ENCODE results near the gene SLC2A4.
"Not testable (repeated sequence)": the region's sequence is repeated elsewhere in the genome, so short reads cannot be mapped to it uniquely, and the experiment has no call there.

Gene SLC2A4

DNA sequence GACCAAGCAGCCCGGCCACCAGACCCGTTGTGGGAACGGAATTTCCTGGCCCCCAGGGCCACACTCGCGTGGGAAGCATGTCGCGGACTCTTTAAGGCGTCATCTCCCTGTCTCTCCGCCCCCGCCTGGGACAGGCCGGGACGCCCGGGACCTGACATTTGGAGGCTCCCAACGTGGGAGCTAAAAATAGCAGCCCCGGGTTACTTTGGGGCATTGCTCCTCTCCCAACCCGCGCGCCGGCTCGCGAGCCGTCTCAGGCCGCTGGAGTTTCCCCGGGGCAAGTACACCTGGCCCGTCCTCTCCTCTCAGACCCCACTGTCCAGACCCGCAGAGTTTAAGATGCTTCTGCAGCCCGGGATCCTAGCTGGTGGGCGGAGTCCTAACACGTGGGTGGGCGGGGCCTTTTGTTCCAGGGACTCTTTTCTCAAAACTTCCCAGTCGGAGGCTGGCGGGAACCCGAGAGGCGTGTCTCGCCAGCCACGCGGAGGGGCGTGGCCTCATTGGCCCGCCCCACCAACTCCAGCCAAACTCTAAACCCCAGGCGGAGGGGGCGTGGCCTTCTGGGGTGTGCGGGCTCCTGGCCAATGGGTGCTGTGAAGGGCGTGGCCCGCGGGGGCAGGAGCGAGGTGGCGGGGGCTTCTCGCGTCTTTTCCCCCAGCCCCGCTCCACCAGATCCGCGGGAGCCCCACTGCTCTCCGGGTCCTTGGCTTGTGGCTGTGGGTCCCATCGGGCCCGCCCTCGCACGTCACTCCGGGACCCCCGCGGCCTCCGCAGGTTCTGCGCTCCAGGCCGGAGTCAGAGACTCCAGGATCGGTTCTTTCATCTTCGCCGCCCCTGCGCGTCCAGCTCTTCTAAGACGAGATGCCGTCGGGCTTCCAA is at the start of gene SLC2A4:
Gene SLC2A4, plus strand, starts transcription at position 645 of the 879 bp plus-strand sequence. Its CDS starts 217 bp downstream, at position 862.
- DNase-seq = peak; percentile 86

DNA sequence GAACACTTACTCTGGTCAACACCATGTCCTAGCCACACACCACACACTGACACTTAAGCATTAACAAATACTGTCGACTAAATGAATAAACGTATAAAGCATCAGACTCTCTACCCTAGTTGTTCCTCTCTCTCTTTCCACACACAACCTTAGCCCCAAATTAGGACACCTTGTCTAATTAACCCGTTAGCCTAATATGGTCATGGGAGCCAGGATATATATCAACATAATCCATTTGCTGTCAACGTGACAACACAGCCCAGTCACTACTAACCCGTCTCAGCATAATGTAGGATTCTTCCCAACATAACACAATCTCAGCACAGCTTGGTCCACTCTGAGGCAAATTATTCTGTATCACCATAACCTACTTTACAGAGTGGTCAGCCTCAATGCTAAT is 49.4 kb upstream of the SLC2A4 start:
- no peak for DNase-seq

DNA sequence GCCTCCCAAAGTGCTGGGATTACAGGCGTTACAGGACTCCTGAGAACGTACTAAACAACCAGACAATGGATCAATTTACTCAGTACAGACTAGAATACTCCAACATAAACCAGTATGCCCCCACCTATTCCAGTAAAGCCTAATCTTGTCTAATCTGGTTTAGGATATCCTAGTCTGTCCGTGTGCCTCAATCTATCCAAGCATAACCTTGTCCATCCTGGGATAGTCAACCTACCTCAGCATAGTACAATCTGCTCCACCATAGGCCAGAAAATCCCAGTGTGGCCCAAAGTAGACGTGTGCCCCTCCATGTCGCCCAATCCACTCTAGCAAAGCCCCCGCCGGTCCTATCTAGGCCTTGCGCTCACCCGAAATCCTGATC is 47.8 kb upstream of the SLC2A4 start:
- DNase-seq = no peak

DNA sequence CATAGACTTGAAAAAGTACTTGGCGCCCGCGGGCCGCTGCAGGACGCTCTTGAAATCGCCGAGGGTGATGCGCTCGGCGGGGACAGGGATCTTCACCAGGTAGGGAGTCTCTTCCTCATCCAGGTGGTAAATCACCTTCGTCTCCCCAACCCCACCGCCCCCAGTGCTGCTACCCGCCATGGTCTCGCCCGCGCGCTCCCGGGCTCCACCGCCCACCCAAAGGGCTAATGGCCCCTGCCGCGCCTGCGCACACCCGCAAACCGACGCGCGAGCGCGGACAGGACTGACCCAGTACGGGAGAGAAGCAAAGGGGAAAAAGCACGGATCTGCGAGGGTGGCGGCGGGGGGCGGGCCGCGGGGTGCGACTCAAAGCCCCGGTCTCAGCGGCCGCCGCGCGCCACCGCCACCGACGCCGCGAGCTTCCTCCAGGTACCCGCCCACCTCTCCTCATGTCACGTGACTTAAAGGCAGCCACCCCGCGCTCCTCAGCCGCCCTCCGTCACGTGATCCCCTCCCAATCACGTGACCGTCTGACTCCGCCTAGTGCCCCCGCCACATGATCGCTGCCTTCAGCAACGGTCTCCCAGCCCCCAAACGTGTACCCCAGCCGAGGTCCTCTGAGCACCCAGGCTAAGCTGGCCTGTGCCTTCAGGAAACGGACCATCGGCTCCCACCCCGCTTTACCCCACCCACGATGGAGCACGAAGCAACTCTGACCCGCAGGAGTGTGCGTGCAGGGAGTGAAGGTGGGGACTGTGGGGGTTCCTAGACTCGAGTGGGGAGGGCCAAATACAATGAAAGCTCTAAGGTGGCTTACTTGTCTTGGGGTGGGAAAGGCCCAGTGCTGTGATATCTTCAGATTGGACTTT is 47.2 kb upstream of the SLC2A4 start, which contains the start of gene DVL2:
Gene DVL2, minus strand, starts transcription at position 435 of the 869 bp plus-strand sequence. Its CDS starts 255 bp downstream, at position 180.
- DNase-seq = peak; percentile 95

DNA sequence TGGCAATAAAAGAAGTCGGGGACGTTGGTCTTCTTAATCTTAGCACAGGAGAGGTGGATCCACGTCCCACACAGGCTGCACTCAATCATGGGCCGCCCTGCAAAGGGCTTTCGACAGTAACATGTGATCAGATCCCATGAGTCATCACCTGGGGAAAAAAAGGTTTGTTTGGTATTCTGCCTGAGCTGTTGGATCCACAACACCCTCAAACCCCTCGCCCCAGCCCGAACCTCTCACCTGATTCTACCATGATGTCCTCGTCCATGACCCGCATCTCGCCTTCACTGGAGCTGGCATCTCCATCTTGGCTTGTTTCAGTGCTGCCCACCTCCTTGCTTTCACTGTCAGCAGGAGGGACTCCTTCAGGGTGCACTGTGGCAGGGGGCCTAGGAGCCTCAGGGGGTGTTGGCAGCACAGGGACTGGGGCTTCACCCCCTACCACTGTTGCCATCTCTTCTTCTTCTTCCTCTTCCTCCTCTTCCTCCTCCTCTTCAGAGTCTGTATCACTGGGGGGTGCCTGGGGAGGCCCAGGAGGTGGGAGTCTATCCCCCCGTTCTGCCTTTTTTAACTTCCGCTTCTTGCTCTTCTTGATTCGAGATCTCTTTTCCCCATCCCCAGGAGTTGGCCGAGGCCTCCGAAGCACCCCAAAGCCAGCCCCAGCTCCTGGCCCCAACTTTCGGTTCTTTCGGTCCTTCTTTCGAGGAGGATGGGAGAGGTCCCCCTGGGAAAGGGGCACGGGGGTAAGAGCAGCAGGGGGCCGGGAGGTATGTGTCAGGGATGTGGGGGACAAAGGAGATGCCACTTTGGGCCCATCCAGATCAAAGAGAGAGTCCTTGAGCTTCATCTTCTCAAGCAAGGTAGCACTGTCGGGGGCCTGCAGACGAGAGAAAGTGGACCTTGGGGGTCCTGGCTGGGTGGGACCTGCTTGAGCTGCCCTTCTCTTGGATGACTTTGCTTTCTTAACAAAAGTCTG is 45.5 kb upstream of the SLC2A4 start:
- no peak for DNase-seq

DNA sequence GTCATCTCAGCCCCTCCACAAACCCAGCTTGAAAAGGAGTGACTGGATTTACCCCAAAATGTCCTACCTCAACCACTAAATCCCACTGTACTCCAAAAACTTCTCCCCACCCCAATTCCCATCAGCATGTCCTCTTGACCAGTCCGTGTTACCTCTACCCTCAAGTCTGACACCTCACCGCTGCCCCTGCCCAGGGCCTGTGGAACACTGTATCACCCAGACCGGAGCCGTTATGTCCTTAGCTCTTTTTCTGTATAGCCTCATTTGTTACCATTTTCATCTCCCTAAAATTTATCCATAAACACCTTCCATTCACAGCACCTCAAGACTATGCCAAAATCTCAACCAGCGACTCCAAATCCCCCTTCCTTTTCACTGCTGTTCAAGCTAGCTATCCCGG is 44.7 kb upstream of the SLC2A4 start:
- no peak for DNase-seq

DNA sequence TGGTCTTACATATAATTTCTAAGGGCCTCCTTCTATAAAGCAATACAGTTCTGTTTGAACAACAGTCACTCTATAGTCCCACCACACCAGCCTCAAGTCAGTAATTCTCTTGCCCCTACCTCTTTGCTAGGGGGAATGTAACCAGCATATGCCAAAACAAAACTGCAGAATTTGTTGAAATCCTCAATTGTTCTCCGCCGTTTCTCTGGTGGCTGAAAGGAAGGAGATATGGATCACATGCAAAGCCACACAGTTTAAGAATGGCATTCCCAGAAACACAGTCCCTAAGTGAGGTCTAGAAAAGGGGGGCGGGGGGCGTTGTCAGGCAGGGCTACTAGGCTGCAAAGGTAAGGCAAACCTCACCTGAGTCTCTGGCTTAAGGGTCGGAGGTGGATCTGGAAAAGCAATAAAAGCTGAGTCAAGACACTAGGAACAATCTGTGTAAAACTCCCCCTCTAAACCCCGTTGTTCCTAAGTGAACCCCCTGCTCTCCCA is 44.2 kb upstream of the SLC2A4 start:
- no peak for DNase-seq

DNA sequence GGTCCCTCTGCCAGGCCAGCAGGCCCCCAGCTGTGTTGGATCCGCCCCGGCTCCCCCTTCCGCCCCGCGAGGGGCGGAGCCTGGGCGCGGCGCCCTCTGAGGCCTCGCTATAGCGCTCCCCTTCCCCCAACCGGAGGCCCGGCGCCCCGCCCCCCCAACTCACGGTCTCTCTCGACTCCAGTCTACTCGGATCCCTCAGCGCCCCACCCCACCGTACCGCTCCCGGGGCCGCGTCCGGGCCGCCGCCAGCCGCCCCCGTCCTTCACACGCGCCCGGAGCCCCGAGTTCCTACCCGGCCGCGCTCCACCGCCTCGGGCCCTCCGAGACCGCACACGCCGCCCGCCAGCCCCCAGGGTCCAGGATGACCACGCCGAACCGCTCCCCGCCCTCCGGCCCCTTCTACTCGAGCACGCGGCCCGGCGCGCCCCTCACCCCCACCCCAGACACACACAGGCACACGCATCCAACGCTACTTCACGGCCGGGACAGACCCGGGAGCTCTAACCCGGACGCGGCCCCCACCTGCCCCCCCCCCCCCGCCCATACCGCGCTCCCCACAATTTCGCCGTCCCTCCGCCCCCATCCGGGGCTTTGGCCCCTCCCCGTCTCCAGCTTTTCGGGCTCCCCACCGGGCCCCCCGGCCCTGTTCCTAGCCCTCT is 43.6 kb upstream of the SLC2A4 start:
- peak; percentile 87 for DNase-seq

DNA sequence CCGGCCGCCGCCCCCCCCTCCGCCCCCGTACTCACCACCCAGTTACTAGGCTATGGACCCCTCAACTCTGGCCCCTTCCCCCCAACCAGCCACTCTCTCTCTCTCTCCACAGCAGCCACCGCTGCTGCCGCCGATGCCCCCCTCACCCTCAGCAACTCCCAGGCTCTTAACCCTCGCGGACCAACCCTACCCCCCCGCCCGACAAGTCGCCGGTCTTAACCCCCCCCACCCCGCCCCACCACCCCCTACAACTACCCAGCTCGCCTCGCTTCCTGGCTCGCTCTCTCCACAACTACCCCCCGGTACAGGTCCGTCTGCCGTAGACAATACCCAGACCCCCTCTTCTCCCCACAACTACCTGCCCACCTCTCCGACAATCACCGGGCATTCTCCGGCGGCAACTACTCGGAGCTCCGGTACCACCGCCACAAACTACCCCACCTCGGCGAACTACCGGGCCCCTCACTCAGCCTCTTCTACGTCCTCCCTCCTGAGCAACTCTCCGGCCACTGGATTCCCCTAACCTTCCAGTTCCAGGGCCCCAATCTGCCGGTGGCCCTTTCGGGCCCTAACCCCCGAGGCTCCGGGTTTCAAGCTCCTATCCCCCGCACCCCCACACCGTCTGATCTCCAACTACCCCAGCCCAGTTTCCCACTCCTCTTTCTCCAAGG is 43.0 kb upstream of the SLC2A4 start:
- DNase-seq = no peak

DNA sequence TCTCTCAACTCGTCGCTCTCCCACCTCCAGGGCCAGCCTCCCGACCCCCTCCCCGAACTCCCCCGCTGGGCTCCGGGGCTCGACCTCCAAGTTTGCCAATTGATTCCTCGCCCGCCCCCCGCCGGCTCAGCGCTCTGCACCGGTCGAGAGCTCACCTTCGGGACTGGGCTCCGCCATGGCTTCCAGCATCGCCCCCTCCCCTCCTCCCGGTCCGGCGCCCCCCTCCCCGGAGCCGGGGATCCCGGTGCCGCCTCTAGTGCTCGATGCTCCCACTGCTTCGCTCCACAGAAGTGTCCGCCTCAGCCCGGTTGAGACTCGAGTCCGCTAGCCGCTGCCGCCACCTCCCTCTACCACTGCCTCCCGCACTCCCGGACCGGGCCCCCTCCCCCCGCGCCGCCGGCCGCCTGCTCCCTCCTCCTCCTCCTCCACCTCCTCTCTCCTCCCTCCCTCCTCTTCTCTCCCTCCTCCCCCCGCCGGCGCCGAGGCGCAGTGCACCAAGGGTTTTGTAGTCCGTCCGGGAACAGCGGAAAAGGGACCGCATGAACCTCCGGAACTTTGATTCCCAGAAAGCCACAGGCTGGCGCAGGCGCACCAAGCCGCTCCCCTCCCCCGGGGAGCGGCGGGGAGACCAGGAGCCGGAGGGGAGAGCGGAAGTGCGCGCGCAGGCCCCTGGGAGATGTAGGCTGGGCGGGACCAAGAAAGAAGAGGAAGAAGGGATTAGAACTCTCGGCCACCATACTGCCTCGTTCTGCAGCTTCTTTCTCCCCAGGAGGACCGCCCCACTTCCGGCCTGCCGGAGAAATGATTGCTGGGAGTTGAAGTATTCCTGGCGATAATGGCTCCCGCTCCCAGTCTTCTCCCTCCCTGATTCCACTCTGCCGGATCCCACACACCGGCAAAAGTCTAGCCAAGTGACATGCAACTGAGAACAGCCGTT is 42.2 kb upstream of the SLC2A4 start, which contains the start of gene PHF23:
Gene PHF23, minus strand, starts transcription at position 367 of the 937 bp plus-strand sequence. Its CDS starts 178 bp downstream, at position 189.
- DNase-seq = peak; percentile 96

DNA sequence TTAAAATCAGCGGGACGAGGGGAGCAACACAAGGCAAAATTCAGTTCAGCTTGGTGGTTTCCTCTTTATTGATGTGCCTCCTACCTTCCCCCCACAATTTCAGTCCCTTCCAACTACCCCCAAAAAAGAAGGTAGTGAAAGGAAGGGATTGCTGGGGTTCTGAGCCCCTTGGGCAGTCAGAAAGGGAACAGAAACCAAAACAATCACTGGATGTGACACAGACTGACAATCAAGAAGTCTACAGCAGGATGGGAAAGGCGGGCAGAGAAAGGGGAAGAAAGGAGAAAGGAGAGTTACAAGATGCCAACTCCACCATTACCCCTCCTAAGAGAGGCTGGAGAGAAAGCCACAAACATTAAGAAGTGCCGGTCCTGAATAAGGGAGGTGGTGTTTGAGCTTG is 41.1 kb upstream of the SLC2A4 start:
- no peak for DNase-seq

DNA sequence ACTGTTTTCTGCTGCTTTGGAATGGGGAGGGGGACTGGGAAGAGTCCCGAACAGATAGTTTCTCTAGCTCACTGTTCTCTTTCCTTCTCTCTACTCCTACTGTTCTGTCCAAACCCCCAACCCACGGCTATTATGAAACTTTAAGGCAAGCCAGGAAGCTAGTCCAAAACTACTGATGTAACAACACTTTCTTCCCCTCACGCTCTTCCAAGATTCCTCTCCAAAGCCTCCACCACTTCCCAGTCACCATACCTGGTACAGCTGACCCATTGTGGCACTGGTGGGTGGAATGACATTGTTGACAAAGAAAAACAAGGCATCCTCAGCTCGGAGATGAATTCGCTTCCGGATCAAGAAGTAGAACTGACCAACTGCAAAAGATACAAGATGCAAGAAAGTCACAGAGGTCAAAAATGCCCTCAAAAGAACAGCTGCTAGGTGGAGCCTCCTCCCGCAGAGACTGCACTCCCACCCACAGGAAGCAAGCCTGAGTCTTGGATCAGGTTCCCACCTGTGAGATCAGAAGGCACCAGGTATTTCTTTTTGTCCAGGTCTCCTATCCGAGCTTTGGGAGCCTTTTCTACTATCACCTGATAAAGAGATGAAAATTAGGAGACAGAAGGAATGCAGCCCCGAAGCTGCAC is 40.3 kb upstream of the SLC2A4 start:
- no peak for DNase-seq

DNA sequence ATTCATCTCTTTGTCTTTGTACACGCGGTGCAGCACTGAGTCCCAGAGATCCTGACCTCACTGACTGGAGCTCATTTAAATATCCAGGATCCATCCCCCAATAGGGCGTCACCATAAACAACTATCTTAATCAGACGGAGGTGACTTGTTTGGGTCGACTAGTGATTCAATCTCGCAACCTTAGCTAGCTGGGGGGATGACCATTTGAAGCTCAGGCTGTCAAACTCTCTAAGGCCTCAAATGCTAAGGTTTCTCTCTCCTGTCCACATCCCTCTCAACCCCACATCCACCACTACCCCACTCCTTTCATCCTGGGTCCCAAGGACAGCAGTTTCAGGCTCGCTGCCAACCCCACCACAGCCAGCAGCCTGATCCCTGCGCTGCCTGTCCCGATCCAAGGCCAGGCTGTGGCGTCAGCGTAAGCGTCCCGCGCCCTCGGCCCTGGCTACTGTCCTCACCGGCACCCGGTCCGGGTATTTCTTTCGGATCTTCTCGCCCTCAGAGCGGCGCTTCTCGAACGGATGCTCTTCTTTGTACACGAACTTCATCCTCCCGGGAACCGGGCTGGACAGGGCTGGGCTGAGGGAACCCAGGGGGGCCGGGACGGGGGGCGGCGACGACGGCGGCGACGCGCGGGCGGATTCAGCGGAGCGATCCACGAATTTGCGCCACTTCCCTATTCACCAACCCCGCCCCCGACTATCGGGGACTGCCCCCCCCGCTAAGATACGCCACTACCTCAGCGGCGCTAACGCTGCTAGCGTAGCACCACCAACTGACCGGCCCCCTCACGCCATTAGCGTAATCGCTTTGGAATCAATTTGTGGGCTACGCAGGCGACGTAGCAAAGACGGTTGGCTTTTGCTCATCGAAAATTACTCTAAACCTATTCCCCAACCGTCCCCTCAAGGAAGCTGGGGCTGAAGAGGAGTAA is 39.5 kb upstream of the SLC2A4 start, which contains the start of gene GABARAP:
Gene GABARAP, minus strand, starts transcription at position 667 of the 934 bp plus-strand sequence. Its CDS starts 119 bp downstream, at position 548.
- DNase-seq = peak; percentile 92

DNA sequence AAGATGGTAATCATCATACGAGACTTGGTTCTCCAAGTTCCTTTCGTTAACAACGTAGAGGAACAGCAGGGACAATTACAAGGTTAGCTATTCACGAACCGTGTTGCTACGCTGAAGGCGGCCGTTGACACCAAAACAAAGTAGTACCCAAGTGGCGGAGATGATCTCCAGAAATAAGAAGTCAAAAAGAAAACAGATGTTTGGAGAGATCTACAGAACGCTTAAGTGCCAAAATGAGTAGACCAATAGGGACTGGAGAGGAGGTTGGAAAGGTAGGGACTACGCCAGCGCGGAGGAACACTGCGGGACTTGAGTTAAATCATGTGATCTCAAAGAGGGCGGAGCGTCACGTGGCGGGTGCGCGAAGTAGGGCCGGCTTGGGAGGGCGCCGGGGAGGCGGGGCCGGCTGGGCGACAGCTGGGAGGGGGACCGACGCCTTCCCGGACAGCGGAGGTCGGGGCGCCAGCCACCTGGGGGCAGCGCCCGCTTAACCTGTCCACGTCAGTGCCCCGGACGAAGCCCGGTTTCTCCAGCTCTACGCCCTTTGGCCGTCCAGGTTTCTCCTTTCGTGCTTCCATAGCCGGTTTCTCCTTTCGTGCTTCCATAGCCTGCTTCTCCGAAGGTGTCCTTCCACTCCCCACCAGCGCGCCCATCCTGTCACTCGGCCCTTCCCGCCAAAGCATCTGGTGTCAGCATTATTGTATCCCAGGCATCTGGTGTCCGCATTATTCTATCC is 38.6 kb upstream of the SLC2A4 start:
- DNase-seq = peak; percentile 91

DNA sequence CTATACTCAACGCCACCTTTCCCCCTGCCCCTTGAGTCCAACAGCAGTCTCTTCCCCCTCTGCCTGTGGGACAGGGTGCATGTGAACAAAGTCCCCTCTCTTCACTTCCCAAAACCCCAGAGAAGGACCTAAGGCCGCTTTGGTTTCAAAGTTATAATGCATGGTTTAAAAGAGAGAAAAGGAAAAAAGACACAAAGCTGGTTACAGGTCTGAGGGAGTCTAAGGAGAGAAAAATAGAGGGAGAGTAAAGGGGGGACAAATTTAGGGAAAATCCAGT is 38.1 kb upstream of the SLC2A4 start:
- DNase-seq = no peak

DNA sequence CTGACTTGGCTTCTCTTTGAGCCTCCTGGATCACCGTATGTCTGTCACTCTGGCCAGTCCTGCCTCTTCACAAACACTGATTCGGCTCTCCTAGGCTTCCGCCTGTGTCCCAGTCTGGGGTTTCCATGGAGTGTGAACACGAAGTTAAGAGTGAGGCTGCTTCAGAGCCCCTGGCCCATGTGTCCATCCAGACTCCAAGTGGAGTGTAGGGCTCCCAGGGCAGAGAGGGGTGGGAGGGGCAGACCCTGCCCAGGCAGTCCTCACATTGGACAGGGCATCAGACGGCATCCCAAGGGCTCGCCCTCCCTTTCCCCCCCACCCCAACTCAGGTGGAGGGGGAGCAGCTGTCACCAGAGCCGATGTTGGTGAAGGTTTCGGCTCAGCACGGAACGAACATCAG is 37.7 kb upstream of the SLC2A4 start:
- not testable (repeated sequence) for DNase-seq

DNA sequence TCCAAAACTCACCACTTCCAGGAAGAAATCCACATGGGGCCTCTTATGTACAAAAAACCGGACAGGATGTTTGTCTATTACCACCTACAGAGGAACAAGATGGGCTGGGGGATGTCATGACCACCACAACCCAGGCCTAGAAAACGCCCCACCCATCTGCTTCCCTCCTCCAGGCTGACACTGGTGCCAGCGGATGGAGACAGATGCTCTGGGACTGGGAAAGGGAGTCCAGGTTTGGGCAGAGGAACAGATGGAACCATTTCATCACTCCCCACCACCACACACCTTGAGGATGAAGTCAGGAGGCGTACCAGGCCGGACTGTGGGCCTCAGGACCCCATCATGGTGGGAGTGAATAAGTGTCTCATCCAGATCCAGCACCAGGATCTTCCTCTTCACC is 34.7 kb upstream of the SLC2A4 start:
- no peak for DNase-seq

Measured in activated CD8-positive, alpha-beta memory T cell treated with anti-CD3 and anti-CD28 coated beads, Interleukin-2, amount 50 U/mL, for 4 hours (primary cell).